NCI-H1930 (cell line): ENCODE data around the gene CKLF.
A peak's percentile ranks its signal among the peaks of the same experiment; 100 is the strongest.
"Not testable (repeated sequence)": the region's sequence is repeated elsewhere in the genome, so short reads cannot be mapped to it uniquely, and the experiment has no call there.

Experiments
- DNase-seq, 2 experiments: peaks; one replicate each; lab custom pipeline; 2025; lab: John Stamatoyannopoulos, UW

CKLF gene

DNA sequence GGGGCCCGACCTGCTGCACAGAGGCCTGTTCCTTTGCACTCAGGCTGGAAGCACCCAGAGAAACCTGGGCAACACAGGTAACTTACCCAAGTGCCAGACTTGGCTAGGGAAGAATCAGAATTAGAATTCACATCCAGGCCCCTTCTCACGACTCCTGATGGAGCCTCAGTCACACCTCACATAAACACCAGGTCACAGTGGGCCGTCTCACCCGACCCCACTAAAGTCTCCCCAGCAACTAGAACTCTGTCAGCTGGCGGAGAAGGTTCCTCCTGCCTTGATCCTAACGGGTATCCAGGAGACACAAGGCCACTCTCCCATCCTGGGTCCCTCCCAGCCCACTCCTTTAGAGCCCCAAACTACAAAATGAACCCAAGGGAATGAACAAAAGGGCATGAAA is 8.8 kb upstream of the CKLF start:
- no peak for DNase-seq

DNA sequence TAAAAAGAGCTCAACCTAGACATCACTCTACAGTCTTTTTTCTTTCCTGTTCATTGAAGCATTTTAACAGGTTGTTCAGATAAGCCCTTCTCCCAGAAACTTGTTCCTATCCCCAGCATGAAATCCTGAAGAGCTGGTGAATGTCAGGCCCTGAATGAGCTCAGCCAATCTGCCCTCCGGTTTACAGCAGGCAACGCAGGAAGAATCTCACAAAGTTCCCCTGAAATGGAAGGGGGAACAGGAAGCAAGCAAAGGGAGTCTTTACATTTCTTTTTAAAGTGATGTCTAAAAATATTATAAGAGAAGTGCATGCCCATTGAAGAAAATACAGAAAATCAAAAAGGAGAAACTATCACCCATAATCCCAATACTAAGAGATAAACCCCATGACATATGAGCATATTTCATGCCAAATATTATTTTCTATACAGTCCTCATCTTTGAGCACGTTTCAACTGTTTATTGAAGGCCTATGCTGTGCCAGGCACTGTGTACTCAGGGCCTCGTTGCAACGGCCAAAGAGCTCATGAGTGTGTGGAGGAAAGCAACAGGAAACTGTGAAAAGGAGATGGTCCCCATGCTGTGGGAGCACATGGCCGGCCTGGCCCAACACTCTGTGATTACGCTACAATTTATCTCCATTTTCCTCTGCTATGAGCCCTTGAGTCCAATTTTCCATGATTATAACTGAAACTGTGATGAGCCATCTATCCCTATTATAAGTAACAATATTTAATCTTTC is 8.2 kb upstream of the CKLF start:
- no peak for DNase-seq

DNA sequence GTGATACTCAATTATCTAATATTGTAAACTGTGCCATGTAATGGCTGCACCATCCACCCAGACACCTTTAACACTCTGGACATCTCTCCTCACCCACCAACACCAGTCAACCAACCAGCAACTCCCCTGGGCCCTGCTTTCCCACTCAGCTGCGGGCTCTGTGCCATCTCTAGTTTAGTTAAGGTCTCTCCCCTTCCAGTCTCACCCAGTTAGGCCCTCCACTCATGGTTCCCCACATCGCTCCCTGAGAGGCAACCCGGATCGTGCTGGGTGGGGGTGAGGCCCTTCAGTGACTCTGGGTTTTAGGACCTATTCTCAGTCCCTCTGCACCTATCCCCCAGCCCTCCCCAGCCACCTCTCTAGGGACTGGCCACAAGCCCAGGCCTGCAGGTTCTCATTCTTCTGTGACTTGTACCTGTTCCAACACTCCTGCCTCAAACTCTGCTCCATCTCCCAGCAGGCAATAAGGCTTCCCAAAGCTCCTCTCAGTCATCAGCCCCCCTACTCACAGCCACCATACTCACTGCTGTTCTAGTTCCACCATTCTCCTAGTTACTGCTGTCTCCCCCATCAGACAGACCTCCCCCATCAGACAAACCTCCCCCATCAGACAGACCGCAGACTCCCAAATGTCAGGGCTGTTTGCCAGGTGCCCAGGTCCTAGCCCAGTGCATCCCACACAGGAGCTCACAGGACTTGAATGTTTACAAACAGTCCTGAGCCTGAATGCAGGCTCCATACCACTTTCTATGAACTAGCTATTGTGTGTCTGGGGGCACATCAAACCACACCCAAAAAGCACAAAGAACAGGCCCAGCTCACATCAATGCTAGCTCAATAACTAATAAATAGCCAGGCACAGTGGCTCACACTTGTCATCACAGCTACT is 5.0 kb upstream of the CKLF start:
- no peak for DNase-seq

DNA sequence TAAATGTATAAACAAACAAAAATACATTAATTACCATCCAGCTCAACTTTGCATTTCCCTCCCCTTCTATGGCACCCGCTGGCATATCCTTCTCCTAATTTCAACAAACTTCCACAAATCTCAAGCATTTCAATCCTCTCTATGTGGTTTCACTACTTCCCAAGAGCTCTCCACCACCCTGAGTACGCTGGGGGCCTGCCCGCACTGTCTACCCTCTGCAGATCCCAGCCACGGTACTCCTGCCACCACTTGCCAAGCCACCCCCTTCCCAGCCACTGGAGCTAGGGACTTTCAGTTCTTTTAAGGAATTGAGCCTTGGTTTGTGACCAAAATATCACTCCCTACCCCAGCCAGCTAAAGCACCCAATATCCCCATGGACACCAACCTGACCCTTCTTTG is 4.3 kb upstream of the CKLF start:
- DNase-seq, result no peak

DNA sequence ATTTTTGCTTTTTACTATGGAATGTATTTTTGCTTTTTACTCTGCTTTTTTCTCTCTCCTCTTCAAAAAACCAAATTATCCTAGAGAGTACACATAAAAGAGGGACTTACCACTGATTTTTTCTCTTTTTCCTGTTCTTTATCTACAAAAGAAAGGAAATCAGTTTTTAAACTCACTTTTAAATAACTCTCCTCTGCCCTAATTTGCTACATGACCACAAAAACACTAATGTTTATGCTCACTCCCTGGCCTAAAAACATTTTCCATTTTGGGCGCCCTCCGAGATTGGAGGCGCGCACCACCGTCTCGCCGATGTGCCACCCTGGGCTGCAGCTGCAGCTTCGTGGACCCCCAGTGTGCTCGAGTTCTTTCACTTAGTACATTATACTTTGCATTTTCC is 3.5 kb upstream of the CKLF start:
- no peak for DNase-seq

DNA sequence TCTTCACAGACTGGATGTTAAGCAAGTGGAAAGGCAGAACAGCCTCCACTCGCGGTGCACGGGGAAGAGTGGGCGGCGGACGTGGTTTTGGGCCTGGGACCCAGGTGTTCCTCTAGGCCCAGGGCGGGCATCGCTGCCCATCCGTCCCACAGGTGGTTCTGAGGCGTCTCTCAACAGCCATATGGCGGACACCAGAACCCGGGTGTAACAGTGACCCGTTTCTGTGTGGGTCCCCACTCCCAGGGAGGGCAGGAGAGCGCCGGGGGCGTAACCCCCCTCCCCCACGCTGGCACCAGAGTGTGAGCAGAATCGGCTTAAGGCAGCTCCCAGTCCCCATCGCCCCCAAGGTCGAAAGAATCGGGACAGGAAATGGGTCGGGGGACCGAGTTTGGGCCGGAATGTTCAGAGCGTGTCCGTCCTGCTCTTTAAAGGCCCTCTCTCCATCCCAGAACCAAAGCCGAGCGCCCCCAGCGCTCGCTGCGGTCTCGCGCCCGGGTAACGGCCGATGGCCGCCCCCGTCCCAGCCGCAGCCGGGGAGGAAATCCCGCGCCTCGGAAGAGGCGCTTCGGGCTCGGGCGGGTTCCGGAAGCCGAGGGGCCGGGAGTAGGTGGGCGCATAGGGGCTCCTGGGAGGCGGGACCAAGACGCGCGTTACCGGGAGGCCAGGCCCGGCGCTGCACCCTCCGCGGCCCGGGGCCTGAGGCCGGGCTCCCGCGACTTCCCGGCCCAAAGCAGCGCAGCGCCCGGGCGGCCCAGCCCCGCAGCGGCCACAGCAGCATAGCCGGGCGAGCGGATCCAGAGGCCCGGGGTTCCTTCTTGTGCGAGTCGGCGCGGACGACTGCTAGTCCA is 2.9 kb upstream of the CKLF start, which contains the start of gene TK2:
TSS of gene TK2 (minus strand) at position 839 of the 848 bp plus-strand sequence. CDS start at position 778, 61 bp downstream.
- DNase-seq, result peak in 1 of 2 experiments; percentile 30

DNA sequence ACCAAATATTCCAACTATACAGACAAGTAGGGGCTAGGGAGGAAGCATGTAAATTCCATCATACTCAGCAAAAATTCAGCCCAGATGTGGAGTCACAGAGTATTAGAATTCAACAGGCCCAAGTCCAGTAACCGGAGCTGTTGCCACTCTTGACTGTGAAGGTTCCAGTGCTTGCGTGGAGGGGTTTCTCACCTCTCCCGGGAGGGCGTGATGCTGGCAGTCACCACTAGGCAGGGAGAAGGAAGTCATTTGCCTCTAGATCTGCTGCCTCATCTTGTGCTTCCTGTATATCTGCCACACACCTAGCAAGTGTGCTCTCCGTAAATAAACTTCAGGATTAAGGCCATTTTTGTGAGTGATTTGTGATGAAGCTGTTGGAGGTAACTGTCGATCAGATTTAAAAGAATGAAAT is 1.0 kb upstream of the CKLF start:
- peak in 1 of 2 experiments; percentile 40 for DNase-seq

DNA sequence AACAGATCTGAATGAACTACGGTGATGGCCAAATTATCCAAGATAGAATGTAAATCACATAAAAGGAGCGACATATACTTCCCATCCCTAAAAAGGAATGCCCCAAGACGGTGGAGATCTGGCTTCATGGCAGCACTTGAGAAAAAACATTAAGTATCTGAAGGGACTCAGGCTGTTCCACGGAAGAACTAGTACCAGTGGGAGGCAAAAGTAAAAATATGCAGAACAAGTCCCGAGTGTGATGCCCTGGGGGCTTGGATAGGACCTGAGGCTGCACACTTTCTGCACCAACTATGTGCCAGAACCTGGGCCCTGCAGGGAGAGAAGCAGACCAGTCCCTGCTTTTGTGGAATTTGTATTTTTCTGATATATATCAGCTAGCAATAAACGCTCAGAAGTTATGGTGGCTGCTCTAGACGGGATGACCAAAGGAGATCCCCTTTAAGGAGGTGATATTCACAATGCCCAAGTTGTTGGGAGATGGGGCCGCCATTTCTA is 539 bp upstream of the CKLF start:
- no peak for DNase-seq

DNA sequence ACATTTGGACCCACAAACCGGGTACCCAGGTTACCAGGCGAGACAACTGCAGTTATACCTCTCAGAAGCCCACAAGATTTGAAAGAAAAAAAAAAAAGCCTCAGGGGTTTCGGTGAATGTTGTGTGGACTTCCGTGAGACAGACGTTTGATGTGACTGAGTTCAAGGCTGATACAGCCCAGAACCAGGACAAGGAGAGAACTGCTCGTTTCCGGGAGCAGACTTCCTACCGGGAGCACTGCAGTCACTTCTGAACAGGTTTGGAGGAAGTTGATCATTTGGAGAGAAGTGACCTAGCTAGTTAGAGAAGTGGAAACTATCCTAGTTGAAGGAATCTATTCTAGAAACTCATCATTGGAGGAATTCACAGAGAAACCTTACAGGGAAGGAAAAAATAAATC is 847 bp downstream of the CKLF start:
- DNase-seq, result no peak

DNA sequence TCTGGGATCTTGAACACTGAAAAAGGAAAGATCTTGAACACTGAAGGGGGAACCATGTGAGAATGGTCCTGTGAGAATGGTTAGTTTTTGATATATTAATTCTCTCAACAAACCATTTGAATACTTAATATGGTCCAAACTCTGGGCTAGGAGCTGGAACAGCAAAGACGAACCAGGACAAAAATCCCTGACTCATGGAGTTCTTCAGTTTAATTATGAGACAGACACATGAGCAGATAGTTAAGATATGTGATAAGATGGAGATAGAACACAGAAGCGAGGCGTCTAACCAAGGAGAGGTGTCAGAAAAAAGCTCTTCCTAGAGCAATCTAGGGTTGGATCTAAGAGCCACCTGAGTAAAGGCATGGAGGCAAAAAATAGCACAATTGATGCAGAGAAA is 1.6 kb downstream of the CKLF start:
- no peak for DNase-seq

DNA sequence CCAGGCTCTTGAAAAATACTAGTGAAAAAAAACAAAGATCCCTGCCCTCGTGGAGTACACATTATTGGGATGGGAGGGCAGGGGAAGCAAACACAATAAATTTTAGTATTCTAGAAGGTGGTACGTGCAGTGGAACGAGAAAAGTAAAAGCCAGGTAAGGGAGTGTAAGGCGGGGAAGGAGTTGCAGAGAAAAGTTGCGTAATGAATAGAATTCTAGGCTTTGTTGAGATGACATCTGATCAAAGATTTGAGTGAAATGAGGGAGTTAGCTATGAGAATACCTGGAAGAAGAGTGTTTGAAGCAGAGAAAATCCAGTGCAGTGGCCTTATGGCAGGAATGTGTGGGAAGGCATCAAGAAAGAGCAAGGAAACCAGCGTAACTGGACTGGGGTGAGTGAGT is 2.1 kb downstream of the CKLF start:
- no peak for DNase-seq

DNA sequence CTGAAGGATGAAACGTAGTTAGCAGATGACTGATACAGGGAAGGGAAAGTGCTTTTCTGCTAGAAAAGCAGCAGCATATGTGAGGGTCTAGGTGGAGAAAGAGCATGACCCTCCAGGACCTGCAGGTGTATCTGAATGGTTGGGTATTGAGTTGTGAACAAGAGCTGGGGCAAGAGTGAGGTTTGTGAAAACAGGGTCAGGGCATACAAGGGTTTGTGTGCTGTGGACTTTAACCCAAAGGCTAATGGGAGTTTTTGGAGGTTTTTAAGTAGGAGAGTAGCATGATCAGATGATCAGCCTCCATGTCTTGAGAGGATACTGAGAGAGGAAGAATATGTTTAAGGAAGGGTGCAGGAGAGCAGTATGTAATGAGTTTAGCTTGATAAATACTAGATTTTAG is 7.7 kb downstream of the CKLF start:
- DNase-seq, result no peak

DNA sequence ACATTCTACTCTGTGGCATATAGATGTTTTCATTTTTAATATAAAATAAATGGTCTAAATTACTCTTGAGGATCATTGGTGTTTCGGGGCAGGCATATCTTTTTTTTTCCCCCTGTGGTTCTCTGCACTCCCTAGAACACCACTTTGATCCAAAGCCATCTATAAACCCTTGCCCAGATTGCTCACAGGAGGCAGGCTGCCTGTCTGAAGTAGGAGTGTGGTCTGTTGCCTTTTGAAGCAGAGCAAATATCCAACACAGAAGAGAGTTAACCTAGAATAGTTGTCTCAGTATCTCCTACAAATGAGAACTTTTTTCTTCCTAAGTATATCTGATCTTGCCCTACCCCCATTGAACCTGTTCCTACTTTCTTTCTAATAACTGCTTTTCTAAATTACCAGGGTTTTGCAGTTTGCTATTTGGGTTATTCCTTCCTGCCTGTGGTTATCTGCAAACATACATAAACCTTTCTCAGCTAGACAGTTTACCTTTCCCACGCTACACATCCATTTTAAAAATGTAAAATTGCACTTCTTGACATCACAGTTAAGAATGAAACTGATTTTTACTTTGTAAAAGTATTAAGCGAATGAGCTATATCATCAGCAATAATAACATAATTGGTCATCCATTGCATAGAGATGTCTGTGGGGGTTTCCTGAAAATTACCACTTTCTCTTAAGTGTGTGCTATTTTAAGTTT is 9.2 kb downstream of the CKLF start:
- DNase-seq, result no peak

DNA sequence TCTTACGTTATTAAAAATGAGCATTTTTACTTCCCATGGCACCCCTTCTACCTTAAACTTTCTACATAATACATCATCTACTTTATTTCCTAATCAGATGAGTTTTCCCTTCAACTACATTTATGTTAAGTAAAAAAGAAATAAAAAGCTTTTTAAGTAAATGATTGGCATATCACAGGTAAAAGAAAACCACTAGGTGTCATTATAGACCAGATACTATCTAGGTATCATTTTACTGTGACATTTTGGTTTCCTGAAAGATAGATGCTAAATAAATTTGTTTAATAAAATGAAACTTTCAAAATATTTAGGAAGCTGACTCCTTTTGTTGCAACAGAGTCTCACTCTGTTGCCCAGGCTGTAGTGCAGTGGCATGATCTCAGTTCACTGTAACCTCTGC is 10.0 kb downstream of the CKLF start:
- no peak for DNase-seq

DNA sequence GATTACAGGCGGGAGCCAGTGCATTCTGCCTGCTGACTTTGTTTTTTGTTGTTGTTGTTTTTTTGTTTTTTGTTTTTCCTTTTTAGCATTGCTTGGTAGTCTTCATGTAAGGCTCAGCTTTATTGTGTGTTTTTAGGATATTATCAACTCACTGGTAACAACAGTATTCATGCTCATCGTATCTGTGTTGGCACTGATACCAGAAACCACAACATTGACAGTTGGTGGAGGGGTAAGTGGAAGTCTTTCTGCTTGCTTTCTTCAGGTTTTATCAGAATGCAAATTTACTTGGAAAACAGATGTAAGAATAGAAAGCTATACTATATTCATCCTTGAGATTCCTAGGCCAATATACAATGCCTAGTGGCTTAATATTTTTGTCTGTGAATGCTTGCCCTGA is 10.6 kb downstream of the CKLF start:
- no peak for DNase-seq

DNA sequence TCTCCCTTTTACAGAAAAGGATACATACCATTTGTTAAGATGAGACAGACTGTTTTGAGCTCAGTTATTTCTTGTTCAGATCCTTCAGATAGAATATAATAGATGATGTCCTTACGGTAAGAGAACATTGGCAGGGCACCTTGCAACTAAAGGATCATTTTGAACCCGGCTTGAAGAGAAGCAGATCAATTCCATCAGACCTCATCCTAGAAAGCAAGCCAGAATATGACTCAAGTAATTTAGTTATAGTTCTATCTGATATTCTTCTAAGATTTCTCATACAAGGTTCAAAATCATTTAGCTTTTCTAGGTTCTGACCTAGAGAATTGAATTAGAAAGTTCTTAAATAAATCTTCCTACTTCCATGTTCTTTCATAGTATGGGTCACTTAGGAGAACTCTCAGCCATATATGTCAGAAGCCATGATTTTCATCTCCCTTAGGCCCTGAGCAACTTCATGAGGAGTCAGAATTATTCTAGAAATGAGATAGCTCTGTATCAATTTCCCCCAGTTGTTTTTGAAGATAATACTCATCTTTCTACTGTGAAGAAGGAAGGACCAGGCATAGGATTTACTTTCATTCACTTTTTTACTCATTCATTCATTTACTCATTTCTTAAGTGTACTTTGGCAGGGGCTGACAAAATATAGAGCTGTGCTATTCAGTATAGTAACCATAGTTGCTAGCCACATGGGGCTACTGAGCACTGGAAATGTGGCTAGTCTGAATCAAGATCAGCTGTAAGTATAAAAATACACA is 11.4 kb downstream of the CKLF start:
- no peak for DNase-seq

DNA sequence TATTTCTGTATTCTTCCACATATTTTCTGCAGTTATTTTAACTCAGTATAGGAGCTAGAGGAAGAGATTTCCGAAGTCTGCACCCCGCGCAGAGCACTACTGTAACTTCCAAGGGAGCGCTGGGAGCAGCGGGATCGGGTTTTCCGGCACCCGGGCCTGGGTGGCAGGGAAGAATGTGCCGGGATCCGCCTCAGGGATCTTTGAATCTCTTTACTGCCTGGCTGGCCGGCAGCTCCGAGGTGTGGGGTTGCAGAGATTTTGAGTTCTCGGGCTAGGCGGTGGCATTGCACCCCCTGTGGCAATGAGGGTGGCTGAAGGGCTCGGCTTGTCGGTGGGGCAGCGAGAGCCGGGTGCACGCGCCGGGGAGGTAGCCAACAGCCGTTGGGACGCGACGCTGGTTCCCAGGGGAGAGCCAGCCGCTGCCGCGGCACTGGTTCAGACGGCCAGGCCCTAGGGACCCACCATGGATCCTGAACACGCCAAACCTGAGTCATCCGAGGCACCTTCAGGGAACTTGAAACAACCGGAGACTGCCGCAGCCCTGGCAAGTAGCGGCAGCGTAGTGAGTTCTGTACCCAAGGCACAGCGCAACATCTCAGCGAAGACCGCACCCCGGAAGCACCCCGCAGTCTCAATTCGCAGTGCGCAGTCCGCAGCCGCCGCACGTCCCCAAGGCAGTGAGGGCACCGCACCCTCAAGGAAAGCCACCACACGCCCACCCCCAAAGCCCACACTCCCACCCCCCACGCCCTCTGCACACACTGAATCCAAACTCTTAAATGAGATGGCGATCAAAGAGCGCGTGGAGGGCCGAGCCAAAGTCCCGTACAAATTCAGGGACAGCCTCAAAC is 13.9 kb downstream of the CKLF start, which contains the start of gene CMTM1:
TSS of gene CMTM1 (plus strand) at position 389 of the 851 bp plus-strand sequence. CDS start at position 464, 75 bp downstream.
- DNase-seq, result no peak

DNA sequence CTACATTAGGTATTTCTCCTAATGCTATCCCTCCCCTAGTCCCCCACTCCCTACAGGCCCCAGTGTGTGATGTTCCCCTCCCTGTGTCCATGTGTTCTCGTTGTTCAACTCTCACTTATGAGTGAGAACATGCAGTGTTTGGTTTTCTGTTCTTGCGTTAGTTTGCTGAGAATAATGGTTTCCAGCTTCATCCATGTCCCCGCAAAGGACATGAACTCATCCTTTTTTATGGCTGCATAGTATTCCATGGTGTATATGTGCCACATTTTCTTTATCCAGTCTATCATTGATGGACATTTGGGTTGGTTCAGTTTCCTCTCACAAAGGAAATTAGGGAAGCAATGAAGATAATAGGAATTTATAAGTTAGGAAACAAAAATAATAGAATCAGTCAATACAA is 14.9 kb downstream of the CKLF start:
- DNase-seq, result not testable (repeated sequence)

DNA sequence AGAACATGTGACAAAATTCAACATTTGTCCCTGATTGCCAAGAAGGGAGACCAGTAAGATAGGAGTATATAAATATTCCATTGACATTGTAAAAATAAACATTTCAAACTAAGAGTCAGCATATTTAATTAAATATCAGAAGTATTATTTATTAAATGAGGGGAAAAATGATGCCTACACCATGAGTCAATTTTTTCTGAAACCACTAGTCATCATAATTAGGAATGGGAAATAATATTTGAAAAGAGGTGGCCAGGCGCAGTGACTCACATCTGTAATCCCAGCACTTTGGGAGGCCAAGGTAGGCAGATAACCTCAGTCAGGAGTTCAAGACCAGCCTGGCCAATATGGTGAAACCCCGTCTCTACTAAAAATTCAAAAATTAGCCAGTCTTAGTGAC is 16.0 kb downstream of the CKLF start:
- no peak for DNase-seq

DNA sequence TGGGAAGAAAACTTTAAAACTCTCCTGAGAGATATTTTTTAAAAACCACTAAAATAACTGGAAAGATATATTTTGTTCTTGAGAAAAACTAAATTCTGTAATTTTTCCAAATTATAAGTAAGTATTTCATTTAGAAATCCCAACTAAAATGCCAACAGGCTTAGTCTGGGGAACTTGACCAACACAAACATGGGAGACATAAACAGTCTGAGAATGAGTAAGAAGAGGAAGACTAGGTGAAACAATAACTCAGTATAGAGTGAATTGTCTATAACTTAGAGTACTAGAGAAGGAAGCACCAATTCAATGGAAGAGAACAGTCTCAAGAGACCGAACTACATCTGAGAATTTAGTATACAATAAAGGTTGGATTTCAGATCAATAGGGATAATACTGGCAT is 16.8 kb downstream of the CKLF start:
- no peak for DNase-seq
